ENCODE results near the gene GATC. TPM values are rescaled to one million over a fixed set of nuclear protein-coding genes. Genes with fewer than 3 reads are reported as not detected.

GATC gene
- total and polyA plus RNA-seq, 2 of the 4 experiments (the other 2 are of a cell fraction): 8.7 to 16.5 TPM

DNA sequence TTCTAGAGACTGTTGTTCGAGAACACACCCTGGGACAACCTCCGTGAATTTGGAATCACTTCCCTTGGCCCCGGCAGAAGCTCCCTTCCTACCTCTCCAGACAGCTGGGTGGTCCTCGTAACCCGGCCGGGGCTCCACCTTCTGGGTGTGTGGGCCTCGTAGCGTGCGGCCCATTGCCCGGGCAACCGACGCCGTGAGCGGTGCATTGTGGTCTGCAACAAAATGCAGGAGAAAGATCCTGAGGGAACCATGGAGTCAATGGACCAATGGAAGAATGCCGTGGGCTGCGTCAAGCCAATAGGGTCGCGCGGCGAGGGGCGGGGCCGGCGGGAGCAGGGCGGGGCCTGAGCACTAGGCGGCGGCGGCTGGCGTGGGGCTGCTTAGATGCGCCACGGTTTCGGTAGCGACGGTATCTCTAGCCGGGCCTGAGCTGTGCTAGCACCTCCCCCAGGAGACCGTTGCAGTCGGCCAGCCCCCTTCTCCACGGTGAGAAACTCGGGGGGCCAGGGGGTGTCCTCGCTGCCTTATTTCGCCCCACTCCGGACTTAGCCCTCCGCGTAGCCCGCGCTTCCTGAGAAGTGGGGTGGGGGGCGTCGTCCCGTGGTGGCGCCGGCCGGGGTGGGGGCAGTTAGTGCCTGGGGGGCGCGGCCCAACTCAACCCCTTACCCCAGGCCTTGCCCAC lies 49.6 kb downstream of the GATC start, which contains the start of gene DYNLL1 (continued):
- TF ChIP-seq, protein P1, sequence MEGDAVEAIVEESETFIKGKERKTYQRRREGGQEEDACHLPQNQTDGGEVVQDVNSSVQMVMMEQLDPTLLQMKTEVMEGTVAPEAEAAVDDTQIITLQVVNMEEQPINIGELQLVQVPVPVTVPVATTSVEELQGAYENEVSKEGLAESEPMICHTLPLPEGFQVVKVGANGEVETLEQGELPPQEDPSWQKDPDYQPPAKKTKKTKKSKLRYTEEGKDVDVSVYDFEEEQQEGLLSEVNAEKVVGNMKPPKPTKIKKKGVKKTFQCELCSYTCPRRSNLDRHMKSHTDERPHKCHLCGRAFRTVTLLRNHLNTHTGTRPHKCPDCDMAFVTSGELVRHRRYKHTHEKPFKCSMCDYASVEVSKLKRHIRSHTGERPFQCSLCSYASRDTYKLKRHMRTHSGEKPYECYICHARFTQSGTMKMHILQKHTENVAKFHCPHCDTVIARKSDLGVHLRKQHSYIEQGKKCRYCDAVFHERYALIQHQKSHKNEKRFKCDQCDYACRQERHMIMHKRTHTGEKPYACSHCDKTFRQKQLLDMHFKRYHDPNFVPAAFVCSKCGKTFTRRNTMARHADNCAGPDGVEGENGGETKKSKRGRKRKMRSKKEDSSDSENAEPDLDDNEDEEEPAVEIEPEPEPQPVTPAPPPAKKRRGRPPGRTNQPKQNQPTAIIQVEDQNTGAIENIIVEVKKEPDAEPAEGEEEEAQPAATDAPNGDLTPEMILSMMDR (conservative IDR thresholded peaks at IDR 0.05; ENCODE audit: low read depth, low read length): no peak
- peak; percentile 95 for TF ChIP-seq POLR2A (IDR thresholded peaks at IDR 0.05; ENCODE audit: low read depth, low read length)
